GM18907 (cell line): ENCODE data around the gene ZNF253.
"Not testable (repeated sequence)": the region's sequence is repeated elsewhere in the genome, so short reads cannot be mapped to it uniquely, and the experiment has no call there.

Experiments used
- ATAC-seq: cut with Tn5 transposase; IDR thresholded peaks from one replicate; pipeline ENCODE4 v1.9.1; 2021; ENCODE audit warnings: mild to moderate bottlenecking, moderate library complexity; ENCODE audit not compliant: unreplicated experiment

Gene ZNF253

GRCh38 chr19:19865750-19866610 is at the start of gene ZNF253:
TSS of gene ZNF253 (plus strand) at chr19:19865882. CDS start at chr19:19865997, 115 bp downstream.
- peak; percentile 96 for ATAC-seq

- ATAC-seq: no peak
Measured at GRCh38 chr19:19816679-19817078, 49.0 kb upstream of the ZNF253 start.

GRCh38 chr19:19817357-19817756 is 48.3 kb upstream of the ZNF253 start:
- ATAC-seq: no peak

GRCh38 chr19:19820774-19821320 is 44.8 kb upstream of the ZNF253 start:
- peak; percentile 3 for ATAC-seq

- ATAC-seq: peak; percentile 86
Measured at GRCh38 chr19:19821366-19821951, 44.2 kb upstream of the ZNF253 start, which contains the start of gene ZNF506. TSS of gene ZNF506 (minus strand) at chr19:19821750. CDS start at chr19:19821603, 147 bp downstream.

- peak; percentile 10 for ATAC-seq
Measured at GRCh38 chr19:19821976-19822375, 43.7 kb upstream of the ZNF253 start.

GRCh38 chr19:19823916-19824315 is 41.8 kb upstream of the ZNF253 start:
- ATAC-seq: no peak

- ATAC-seq: no peak
Measured at GRCh38 chr19:19826875-19827274, 38.8 kb upstream of the ZNF253 start.

- no peak for ATAC-seq
Measured at GRCh38 chr19:19835560-19836038, 30.1 kb upstream of the ZNF253 start.

- ATAC-seq: no peak
Measured at GRCh38 chr19:19847781-19848180, 17.9 kb upstream of the ZNF253 start.

GRCh38 chr19:19849056-19849455 is 16.6 kb upstream of the ZNF253 start:
- no peak for ATAC-seq

- not testable (repeated sequence) for ATAC-seq
Measured at GRCh38 chr19:19851740-19852139, 13.9 kb upstream of the ZNF253 start.

GRCh38 chr19:19858751-19859150 is 6.9 kb upstream of the ZNF253 start:
- ATAC-seq: no peak

GRCh38 chr19:19860756-19861390 is 4.8 kb upstream of the ZNF253 start:
- ATAC-seq: no peak

GRCh38 chr19:19866611-19867248 is 1.0 kb downstream of the ZNF253 start:
- ATAC-seq: no peak

GRCh38 chr19:19870086-19870485 is 4.4 kb downstream of the ZNF253 start:
- not testable (repeated sequence) for ATAC-seq

GRCh38 chr19:19871932-19872331 is 6.2 kb downstream of the ZNF253 start:
- ATAC-seq: no peak

- no peak for ATAC-seq
Measured at GRCh38 chr19:19873381-19873780, 7.7 kb downstream of the ZNF253 start.

- no peak for ATAC-seq
Measured at GRCh38 chr19:19877724-19878123, 12.0 kb downstream of the ZNF253 start.

GRCh38 chr19:19884583-19884982 is 18.9 kb downstream of the ZNF253 start:
- ATAC-seq: no peak
